DMS79 treated with DMSO at 0.1 percent for 48 hours (cell line): ENCODE data around the gene TSPAN10.
"Not testable (repeated sequence)": the region's sequence is repeated elsewhere in the genome, so short reads cannot be mapped to it uniquely, and the experiment has no call there.

Experiments used
- DNase-seq: peaks from one replicate; lab custom pipeline; 2025; lab: John Stamatoyannopoulos, UW

The TSPAN10 gene

DNA sequence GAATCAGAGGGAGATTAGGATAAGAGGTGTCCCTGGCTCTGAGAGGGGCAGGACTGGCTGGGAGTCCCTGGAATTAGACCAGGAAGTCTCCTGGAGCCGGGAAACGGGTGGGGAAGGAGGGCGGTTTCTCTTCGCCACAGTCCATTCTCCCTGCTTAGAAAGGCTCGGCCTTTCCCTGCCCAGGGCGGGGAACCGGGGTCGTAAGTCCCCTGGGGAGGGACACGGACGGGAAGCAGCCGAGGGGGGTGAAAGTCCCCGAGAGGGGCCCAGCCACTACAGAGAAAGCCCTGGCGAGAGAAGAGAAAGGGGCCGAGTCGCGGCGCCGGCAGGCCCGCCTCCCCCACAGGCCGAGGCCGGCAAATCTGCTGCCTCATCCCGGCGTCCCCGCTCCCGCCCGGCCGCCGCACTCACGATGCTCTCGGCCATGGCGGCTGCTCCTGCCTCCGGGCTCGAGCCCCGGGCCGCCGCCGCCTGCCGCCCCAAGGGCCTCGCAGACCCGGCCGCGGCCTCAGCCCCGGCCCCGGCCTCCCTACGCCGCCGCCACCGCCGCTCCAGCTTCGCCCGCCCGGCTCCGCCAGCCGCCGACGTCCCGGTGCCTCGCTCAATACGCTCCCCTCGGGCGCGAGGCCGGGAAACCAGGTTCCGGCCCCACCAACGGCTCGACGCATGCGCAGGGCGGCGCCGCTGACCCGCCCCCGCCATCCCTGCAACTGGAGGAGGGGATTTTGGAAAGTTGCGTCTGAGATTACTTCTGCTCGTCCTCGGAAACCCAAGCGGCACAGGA lies at the start of gene TSPAN10, which contains the start of gene NPLOC4:
TSPAN10 (plus strand) TSS at position 692 of the 784 bp plus-strand sequence. CDS start 5,217 bp downstream, outside the sequence.
NPLOC4 (minus strand) TSS at position 608 of the 784 bp plus-strand sequence; CDS start at position 426, 182 bp downstream.
- peak; percentile 36 for DNase-seq

DNA sequence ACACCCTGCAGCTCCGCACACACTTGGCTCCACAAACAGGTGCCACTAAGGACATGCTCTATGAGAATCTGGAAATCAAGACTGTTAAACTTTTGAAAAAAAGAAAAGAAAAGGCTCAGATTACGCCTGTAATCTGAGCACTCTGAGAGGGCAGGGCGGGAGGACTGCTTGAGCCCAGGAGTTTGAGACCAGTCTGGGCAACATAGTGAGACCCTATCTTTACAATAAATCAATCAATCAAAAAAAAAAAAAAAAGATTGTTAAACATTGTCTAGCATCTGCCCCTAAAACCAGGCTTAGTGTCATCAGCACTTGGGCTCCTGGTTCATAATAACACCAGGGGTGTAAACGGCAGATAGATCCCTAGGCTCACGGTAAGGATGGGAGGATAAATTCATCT lies 47.4 kb upstream of the TSPAN10 start:
- no peak for DNase-seq

- no peak for DNase-seq
These were observed 46.9 kb upstream of the TSPAN10 start for GRCh38 chr17:81590121-81590520.

DNA sequence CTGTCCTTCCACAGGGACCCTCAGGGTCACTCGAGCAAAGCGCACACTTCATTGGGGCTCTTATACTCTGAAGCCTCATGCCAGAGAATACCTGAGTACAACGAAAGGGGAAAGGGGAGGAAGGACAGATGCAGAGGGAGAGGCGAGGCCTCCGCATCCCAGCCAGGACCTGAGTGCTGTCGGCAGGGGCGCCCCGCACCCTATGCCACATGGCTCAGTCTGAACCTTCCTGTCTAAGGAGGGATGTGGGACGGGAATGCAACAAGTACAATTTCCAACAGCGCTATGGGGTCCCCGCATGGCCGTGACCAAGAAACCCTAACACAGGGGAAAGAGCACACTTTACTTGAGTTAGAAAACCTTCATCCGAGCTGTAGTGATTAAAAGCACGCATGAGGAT lies 45.0 kb upstream of the TSPAN10 start:
- DNase-seq, result no peak

- no peak for DNase-seq
These were observed 43.7 kb upstream of the TSPAN10 start for GRCh38 chr17:81593105-81593871.

GRCh38 chr17:81599719-81600486 lies 37.1 kb upstream of the TSPAN10 start:
- DNase-seq, result no peak

GRCh38 chr17:81601525-81602120 lies 35.4 kb upstream of the TSPAN10 start:
- peak; percentile 43 for DNase-seq

DNA sequence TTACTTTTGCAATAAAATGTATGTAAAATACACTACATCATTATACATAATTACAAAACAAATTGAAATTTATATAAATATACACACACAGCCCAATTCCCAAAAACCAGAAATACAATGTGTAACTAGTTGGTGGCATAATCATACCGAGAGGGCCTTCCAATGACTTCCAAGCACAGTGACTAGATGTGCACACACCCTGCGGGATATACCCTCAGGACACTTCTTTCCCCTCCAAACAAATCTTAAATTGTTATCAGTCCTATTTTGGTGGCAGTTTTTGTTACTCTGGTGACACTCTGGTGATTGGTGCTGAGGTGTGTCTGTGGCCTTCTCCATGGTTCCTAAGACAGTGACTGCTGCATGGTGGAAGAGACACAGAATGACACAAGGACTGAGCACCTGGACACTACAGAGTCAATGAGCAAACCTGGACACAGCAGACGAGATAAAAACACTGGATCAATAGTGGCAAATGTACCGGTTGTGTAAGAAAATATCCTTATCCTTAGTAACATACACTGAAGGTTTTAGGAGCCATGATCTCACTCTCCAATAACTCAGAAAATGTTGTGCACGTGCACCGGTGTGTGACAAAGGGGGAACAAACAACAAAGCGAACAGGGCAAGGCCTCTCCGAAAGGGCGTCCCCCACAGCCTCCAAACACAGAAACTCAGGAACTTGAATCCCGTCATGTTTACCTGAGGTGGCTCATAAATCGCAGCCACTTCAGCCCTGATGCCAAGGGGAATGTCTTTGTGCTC lies 33.0 kb upstream of the TSPAN10 start:
- no peak for DNase-seq

GRCh38 chr17:81607431-81607830 lies 29.6 kb upstream of the TSPAN10 start:
- DNase-seq, result no peak

DNA sequence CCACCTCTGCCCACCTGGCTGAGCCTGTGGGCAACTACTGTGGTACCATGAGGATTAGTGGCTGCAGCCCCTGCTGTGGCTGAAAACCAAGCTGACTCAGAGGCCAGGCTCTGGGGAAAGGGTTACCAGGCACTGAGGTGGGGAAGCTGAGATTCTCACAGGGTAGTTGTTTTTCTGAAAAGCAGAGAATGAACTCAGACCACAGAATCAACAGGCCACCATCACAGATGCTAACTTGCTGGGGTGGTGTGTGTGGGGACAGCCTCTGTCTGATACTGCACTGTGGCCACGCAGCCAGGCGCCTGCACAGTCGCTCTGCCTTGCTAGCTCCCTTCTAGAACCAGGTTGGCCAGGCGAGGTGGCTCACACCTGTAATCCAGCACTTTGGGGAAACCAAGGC lies 28.9 kb upstream of the TSPAN10 start:
- no peak for DNase-seq

GRCh38 chr17:81608605-81609004 lies 28.4 kb upstream of the TSPAN10 start:
- DNase-seq, result no peak

- DNase-seq, result no peak
These were observed 27.3 kb upstream of the TSPAN10 start for GRCh38 chr17:81609541-81610311.

- no peak for DNase-seq
These were observed 24.6 kb upstream of the TSPAN10 start for GRCh38 chr17:81612172-81612970.

DNA sequence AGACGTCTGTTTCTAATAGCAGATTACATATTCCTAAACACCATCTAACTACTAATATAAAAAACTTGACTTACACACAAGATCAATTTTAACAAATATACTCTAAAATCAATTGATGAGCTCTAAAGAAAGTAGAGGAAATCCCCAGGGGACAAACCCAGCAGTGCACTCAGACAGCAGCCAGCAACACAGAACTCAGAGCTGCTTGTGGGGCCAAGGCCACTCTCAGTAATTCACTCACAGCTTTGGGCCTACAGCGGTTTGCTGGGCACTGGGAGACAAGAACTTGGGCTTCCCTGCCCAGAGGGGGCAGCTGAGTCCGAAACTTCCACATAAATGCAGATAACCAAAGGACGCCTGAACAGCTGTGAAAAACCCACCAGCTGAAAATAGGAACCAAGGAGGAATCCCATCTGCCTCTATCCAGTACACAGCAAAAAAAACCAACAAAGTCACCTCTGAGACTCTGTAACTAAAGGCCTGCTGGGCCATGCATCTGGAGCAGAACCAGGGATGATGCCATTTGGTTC lies 21.5 kb upstream of the TSPAN10 start:
- no peak for DNase-seq

DNA sequence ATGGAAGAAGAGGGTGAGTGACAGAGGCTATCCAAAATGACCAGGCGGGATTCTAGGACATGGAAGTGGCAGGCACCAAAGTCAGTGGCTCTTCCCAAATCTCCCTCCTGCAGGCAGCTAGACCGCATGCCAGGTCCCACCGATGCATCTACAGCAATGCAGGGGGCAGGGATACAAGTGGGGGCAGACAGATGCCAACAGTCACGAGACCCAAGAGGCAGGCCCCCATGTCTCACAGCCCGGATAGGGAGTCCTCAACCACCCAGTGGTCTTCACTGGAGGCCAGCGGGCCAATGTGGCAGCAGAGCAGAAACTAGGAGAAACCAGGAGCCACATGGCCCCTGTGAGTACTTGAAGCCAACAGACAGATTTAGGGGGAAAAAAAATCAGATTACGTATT lies 20.1 kb upstream of the TSPAN10 start:
- DNase-seq, result no peak

DNA sequence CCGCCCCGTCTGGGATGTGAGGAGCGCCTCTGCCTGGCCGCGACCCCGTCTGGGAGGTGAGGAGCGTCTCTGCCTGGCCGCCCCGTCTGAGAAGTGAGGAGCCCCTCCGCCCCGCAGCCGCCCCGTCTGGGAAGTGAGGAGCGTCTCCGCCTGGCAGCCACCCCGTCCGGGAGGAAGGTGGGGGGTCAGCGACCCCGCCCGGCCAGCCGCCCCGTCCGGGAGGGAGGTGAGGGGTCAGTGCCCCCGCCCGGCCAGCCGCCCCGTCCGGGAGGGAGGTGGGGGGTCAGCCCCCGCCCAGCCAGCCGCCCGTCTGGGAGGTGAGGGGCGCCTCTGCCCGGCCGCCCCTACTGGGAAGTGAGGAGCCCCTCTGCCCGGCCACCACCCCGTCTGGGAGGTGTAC lies 18.7 kb upstream of the TSPAN10 start:
- not testable (repeated sequence) for DNase-seq

GRCh38 chr17:81621494-81622130 lies 15.4 kb upstream of the TSPAN10 start:
- DNase-seq, result no peak

DNA sequence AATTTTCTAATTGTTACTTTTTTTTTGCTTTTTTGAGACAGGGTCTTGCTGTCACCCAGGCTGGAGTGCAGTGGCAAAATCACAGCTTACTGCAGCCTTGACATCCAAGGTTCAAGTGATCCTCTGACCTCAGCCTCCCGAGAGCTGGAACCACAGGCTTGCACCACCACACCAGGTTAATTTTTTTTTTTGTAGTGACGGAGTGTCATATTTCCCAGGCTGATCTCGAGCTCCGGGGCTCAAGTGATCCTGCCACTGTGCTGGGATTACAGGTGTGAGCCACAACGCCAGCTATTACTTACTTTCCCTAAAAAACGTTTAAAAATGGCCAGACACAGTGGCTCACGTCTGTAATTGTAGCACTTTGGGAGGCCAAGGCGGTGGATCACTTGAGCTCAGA lies 6.7 kb upstream of the TSPAN10 start:
- DNase-seq, result no peak

DNA sequence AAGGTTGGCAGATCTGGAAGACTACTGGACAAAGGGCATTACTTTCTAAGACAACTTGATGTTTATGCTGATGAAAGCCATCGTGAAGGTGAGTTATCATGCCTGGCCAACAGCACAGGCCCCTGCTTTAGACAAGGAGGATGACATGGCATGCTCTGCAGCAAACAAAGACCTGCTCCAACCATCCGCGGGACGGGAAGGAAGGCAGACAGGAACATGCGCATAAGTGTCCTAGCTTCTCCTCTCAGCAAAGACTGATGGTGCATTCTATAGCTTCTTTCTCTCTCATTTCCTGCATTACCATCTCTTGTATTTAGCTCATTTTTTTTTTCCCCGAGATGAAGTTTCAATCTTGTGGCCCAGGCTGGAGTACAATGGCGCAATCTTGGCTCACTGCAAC lies 5.5 kb upstream of the TSPAN10 start:
- DNase-seq, result no peak
